ENCODE results near the gene SNX32. TPM values are rescaled to one million over a fixed set of nuclear protein-coding genes. Genes with fewer than 3 reads are reported as not detected.

The SNX32 gene
- total and polyA plus RNA-seq, 2 of the 13 experiments (the other 11 are each of a cell fraction or from before 2014, with no cell fraction given) = 0.09 to 0.34 TPM

- TF ChIP-seq, protein P1, sequence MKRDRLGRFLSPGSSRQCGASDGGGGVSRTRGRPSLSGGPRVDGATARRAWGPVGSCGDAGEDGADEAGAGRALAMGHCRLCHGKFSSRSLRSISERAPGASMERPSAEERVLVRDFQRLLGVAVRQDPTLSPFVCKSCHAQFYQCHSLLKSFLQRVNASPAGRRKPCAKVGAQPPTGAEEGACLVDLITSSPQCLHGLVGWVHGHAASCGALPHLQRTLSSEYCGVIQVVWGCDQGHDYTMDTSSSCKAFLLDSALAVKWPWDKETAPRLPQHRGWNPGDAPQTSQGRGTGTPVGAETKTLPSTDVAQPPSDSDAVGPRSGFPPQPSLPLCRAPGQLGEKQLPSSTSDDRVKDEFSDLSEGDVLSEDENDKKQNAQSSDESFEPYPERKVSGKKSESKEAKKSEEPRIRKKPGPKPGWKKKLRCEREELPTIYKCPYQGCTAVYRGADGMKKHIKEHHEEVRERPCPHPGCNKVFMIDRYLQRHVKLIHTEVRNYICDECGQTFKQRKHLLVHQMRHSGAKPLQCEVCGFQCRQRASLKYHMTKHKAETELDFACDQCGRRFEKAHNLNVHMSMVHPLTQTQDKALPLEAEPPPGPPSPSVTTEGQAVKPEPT (CRISPR knock-in tag; IDR thresholded peaks at IDR 0.05; ENCODE audit: low read depth) = no peak
- TF ChIP-seq REXO4 (CRISPR knock-in tag; IDR thresholded peaks at IDR 0.05; ENCODE audit: borderline replicate concordance) = no peak; the same call in 1 of the 2 replicates
- TF ChIP-seq RCOR2 (CRISPR knock-in tag; IDR thresholded peaks at IDR 0.05) = no peak
- TF ChIP-seq PHF8 (CRISPR knock-in tag; IDR thresholded peaks at IDR 0.05) = peak; percentile 72
- TF ChIP-seq CEBPZ (IDR thresholded peaks at IDR 0.05; ENCODE audit: low read length) = no peak
- 0 out of 2 replicates have a peak, but pooled peaks have one; percentile 38 for TF ChIP-seq KAT7 (CRISPR knock-in tag; IDR thresholded peaks at IDR 0.05; ENCODE audit: borderline replicate concordance)
- no peak for TF ChIP-seq POLR2A (IDR thresholded peaks at IDR 0.05; ENCODE audit: insufficient read depth in 1 of 2, low read depth in 2 of 2, low read length in 2 of 2)
- no peak for TF ChIP-seq FOSL1 (CRISPR knock-in tag; IDR thresholded peaks at IDR 0.05; ENCODE audit: borderline replicate concordance)
- peak; percentile 86 for TF ChIP-seq ZMYM2 (CRISPR knock-in tag; IDR thresholded peaks at IDR 0.05)
- TF ChIP-seq TRIM24 (CRISPR knock-in tag; IDR thresholded peaks at IDR 0.05) = 0 out of 2 replicates have a peak, but pooled peaks have one; percentile 46
- TF ChIP-seq EED (CRISPR knock-in tag; IDR thresholded peaks at IDR 0.05) = peak; percentile 74
These were observed 65.8 kb downstream of the SNX32 start (continued) for GRCh38 chr11:65899356-65900124.
